Nephron progenitor cell (in vitro differentiated cells): Measurements from ENCODE around the gene KMT5B.

Experiments
- DNase-seq: peaks from one replicate; pipeline ENCODE4 v3.0.0; 2021
- H3K27ac Mint-ChIP-seq: 2 replicates; pipeline ENCODE4 v1.8.0; 2021; ENCODE audit warnings: mild to moderate bottlenecking, moderate library complexity, mixed read lengths
- H3K27me3 Mint-ChIP-seq: 2 replicates; pipeline ENCODE4 v1.8.0; 2021; ENCODE audit warnings: mild to moderate bottlenecking, low read depth, mixed read lengths; ENCODE audit not compliant: poor library complexity
- H3K36me3 Mint-ChIP-seq: 2 replicates; pipeline ENCODE4 v1.8.0; 2021; ENCODE audit warnings: low read depth, mixed read lengths
- H3K4me1 Mint-ChIP-seq: 2 replicates; pipeline ENCODE4 v1.8.0; 2021; ENCODE audit warnings: mixed read lengths
- H3K4me3 Mint-ChIP-seq: 2 replicates; pipeline ENCODE4 v1.8.0; 2021; ENCODE audit warnings: mild to moderate bottlenecking, moderate library complexity, mixed read lengths
- H3K9me3 Mint-ChIP-seq: 2 replicates; pipeline ENCODE4 v1.8.0; 2021; ENCODE audit warnings: mild to moderate bottlenecking, moderate library complexity, mixed read lengths
- CTCF ChIP-seq: fragments of 200-600 bp; sonication (generic); IDR thresholded peaks from 2 replicates; pipeline ENCODE4 v1.5.0; 2021; ENCODE audit warnings: antibody characterized with exemption

Gene KMT5B

GRCh38 chr11:68142028-68142412 is 71.1 kb downstream of the KMT5B start:
- TF ChIP-seq CTCF = no peak
- H3K4me1 Mint-ChIP-seq = peaks cover 9% of the 10 kb centered on the region
- no peaks in the 10 kb centered on the region for H3K36me3 Mint-ChIP-seq
- no peak overlapping the region for H3K4me3 Mint-ChIP-seq
- DNase-seq = no peak
- H3K9me3 Mint-ChIP-seq = peaks cover 5% of the 10 kb centered on the region
- H3K27ac Mint-ChIP-seq = no peak overlapping the region
- peaks cover 3% of the 10 kb centered on the region for H3K27me3 Mint-ChIP-seq

- DNase-seq = no peak
- Mint-ChIP-seq H3K9me3 (peaks cover 11% of the 10 kb centered on the region), H3K27ac (no peak overlapping the region), H3K36me3 (no peaks in the 10 kb centered on the region), H3K4me1 (peaks cover 9% of the 10 kb centered on the region), H3K27me3 (peaks cover 3% of the 10 kb centered on the region), H3K4me3 (no peak overlapping the region)
- TF ChIP-seq CTCF = no peak
Observed at GRCh38 chr11:68141246-68142027, 71.7 kb downstream of the KMT5B start.

- no peaks in the 10 kb centered on the region for H3K36me3 Mint-ChIP-seq
- no peak for DNase-seq
- H3K27ac Mint-ChIP-seq = no peak overlapping the region
- TF ChIP-seq CTCF = no peak
- H3K9me3 Mint-ChIP-seq = peaks cover 18% of the 10 kb centered on the region
- H3K4me1 Mint-ChIP-seq = peaks cover 9% of the 10 kb centered on the region
- no peak overlapping the region for H3K4me3 Mint-ChIP-seq
- peaks cover 3% of the 10 kb centered on the region for H3K27me3 Mint-ChIP-seq
Observed at GRCh38 chr11:68140496-68141245, 72.4 kb downstream of the KMT5B start.

GRCh38 chr11:68138237-68138636 is 74.9 kb downstream of the KMT5B start:
- Mint-ChIP-seq H3K9me3 (peaks cover 38% of the 10 kb centered on the region), H3K27me3 (peaks cover under 1% of the 10 kb centered on the region), H3K27ac (peak overlapping the region; percentile 49), H3K4me1 (peaks cover 9% of the 10 kb centered on the region), H3K36me3 (peaks cover 15% of the 10 kb centered on the region), H3K4me3 (no peak overlapping the region)
- no peak for TF ChIP-seq CTCF
- DNase-seq = no peak

GRCh38 chr11:68137833-68138232 is 75.3 kb downstream of the KMT5B start:
- H3K27ac Mint-ChIP-seq = no peak overlapping the region
- peaks cover 9% of the 10 kb centered on the region for H3K4me1 Mint-ChIP-seq
- H3K9me3 Mint-ChIP-seq = peaks cover 40% of the 10 kb centered on the region
- TF ChIP-seq CTCF = no peak
- no peak for DNase-seq
- H3K4me3 Mint-ChIP-seq = no peak overlapping the region
- H3K27me3 Mint-ChIP-seq = no peaks in the 10 kb centered on the region
- H3K36me3 Mint-ChIP-seq = peaks cover 16% of the 10 kb centered on the region
